GM12892 (cell line): ENCODE data around the gene KLHL34.

Experiments used
- POLR2A ChIP-seq: IDR thresholded peaks from 2 replicates; pipeline ENCODE4 v1.6.1; 2011; ENCODE audit warnings: low read depth, low read length, control low read depth
- POLR2AphosphoS5 ChIP-seq: IDR thresholded peaks from 2 replicates; pipeline ENCODE4 v1.6.1; 2011; ENCODE audit warnings: low read depth, low read length, control low read depth
- TAF1 ChIP-seq: IDR thresholded peaks from 2 replicates; pipeline ENCODE4 v1.6.1; 2011; ENCODE audit warnings: low read depth, mild to moderate bottlenecking, control low read depth, low read length, borderline replicate concordance

DNA sequence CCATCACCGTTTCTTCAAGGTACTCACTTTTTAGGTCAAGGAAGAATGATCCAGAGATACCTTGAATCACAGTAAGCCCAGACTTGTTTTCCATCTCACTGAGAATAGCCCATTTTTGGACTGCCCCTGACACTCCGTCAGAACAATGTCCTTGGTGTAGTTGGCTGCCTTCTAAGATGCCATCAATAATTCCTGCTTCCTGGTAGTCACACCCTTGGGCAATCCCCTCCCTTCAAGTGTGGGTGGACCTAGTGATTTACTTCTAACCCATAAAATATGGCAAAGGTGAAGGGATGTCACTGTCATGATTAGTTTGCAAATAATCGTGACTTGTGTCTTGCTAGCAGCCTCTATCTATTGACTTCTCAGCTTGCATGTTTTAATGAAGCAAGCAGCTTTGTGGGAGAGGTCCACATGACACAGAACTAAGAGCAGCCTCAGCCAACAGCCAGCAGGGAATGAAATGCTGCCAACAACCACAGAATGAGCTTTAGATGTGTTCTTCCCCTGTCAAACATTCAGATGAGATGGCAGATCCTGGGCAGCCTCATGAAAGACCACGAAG, 20.0 kb upstream of the KLHL34 start:
- TF ChIP-seq POLR2A, result no peak
- no peak for TF ChIP-seq POLR2AphosphoS5
- TF ChIP-seq TAF1, result no peak
